Measurements from ENCODE around the gene CUL4B.
"Not testable (repeated sequence)": the region's sequence is repeated elsewhere in the genome, so short reads cannot be mapped to it uniquely, and the experiment has no call there.

CUL4B gene

GRCh38 chrX:120517936-120518335, 42.8 kb downstream of the CUL4B start:
- no peak for DNase-seq

GRCh38 chrX:120514236-120514635, 46.5 kb downstream of the CUL4B start:
- DNase-seq = no peak

- DNase-seq = no peak
Measured at GRCh38 chrX:120512627-120513026, 48.1 kb downstream of the CUL4B start.

GRCh38 chrX:120512222-120512621, 48.5 kb downstream of the CUL4B start:
- no peak for DNase-seq

GRCh38 chrX:120504569-120504968, 56.2 kb downstream of the CUL4B start:
- no peak for DNase-seq

GRCh38 chrX:120499301-120500072, 61.3 kb downstream of the CUL4B start:
- no peak for DNase-seq

GRCh38 chrX:120490119-120490518, 70.6 kb downstream of the CUL4B start:
- DNase-seq = not testable (repeated sequence)

- no peak for DNase-seq
Measured at GRCh38 chrX:120486786-120487185, 74.0 kb downstream of the CUL4B start.

- DNase-seq = peak; percentile 40 to 43
Measured at GRCh38 chrX:120485638-120486520, 74.9 kb downstream of the CUL4B start.

- DNase-seq = no peak
Measured at GRCh38 chrX:120485315-120485637, 75.5 kb downstream of the CUL4B start.

- no peak for DNase-seq
Measured at GRCh38 chrX:120477453-120477852, 83.3 kb downstream of the CUL4B start.

- DNase-seq = no peak
Measured at GRCh38 chrX:120476714-120477113, 84.0 kb downstream of the CUL4B start.

- not testable (repeated sequence) for DNase-seq
Measured at GRCh38 chrX:120475447-120475846, 85.3 kb downstream of the CUL4B start.
